Mammary epithelial cell (primary cell): ENCODE results near the gene TNFSF8.

ENCODE experiments used
- CTCF ChIP-seq, 2 donors: IDR thresholded peaks in 1 of 2; conservative IDR thresholded peaks in 1 of 2; 2 replicates each; pipeline ENCODE4 v1.5.1; 2011 to 2012; ENCODE audit warnings: inconsistent platforms in 2 of 2, low read length in 2 of 2, mild to moderate bottlenecking in 2 of 2, control low read depth in 1 of 2, low read depth in 1 of 2; ENCODE audit not compliant: insufficient read depth in 1 of 2; ENCODE audit errors: extremely low read depth in 1 of 2
- EZH2 ChIP-seq: IDR thresholded peaks from 2 replicates; pipeline ENCODE4 v1.6.1; 2012; ENCODE audit warnings: low read length, inconsistent platforms, borderline replicate concordance

- TF ChIP-seq CTCF (conservative IDR thresholded peaks at IDR 0.05 in 1 of 2, IDR thresholded peaks at IDR 0.05 in 1 of 2; ENCODE audit: extremely low read depth in 1 of 2, insufficient read depth in 1 of 2, low read depth in 1 of 2, low read length in 2 of 2): no peak
- no peak for TF ChIP-seq EZH2
These were observed 16.7 kb upstream of the TNFSF8 start for GRCh38 chr9:114947058-114947457.
